Inflammatory macrophage treated with lipopolysaccharide for 1 hour (primary cell): Measurements from ENCODE around the gene LCN10.
A peak's percentile ranks its signal among the peaks of the same experiment; 100 is the strongest.

ENCODE experiments used
- DNase-seq, 2 donors: peaks; one replicate each; pipeline ENCODE4 v3.0.0-alpha.2; 2020 to 2022

Gene LCN10

GRCh38 chr9:136735812-136736480 is 6.8 kb downstream of the LCN10 start:
- DNase-seq: no peak

GRCh38 chr9:136734837-136735496 is 7.8 kb downstream of the LCN10 start:
- DNase-seq: no peak

- no peak for DNase-seq
These were observed 9.1 kb downstream of the LCN10 start for GRCh38 chr9:136733611-136734010.

GRCh38 chr9:136732444-136733178 is 10.1 kb downstream of the LCN10 start:
- no peak for DNase-seq

GRCh38 chr9:136729926-136730325 is 12.8 kb downstream of the LCN10 start:
- no peak for DNase-seq

- DNase-seq: no peak
These were observed 13.6 kb downstream of the LCN10 start for GRCh38 chr9:136729144-136729543.

GRCh38 chr9:136728548-136729123 is 14.1 kb downstream of the LCN10 start:
- DNase-seq: no peak

- peak; percentile 74 to 95 for DNase-seq
These were observed 14.6 kb downstream of the LCN10 start for GRCh38 chr9:136728080-136728547.

GRCh38 chr9:136726631-136727191 is 16.0 kb downstream of the LCN10 start:
- DNase-seq: peak in 1 of 2 donors; percentile 49

- no peak for DNase-seq
These were observed 16.6 kb downstream of the LCN10 start for GRCh38 chr9:136726118-136726517.

GRCh38 chr9:136725612-136726011 is 17.1 kb downstream of the LCN10 start:
- no peak for DNase-seq

- DNase-seq: no peak
These were observed 18.0 kb downstream of the LCN10 start for GRCh38 chr9:136724772-136725171.

GRCh38 chr9:136723989-136724388 is 18.8 kb downstream of the LCN10 start:
- DNase-seq: no peak

GRCh38 chr9:136723362-136723976 is 19.3 kb downstream of the LCN10 start:
- no peak for DNase-seq

GRCh38 chr9:136722969-136723356 is 19.8 kb downstream of the LCN10 start:
- DNase-seq: no peak

GRCh38 chr9:136722093-136722968 is 20.4 kb downstream of the LCN10 start:
- DNase-seq: no peak

GRCh38 chr9:136721339-136722092 is 21.2 kb downstream of the LCN10 start:
- DNase-seq: no peak

- no peak for DNase-seq
These were observed 21.8 kb downstream of the LCN10 start for GRCh38 chr9:136720898-136721338.

- no peak for DNase-seq
These were observed 22.4 kb downstream of the LCN10 start for GRCh38 chr9:136720251-136720897.

- peak; percentile 73 to 85 for DNase-seq
These were observed 23.4 kb downstream of the LCN10 start for GRCh38 chr9:136719195-136719880.
